GM12878 (cell line): Measurements from ENCODE around the gene PSAPL1. TPM values are rescaled to one million over a fixed set of nuclear protein-coding genes. Genes with fewer than 3 reads are reported as not detected.

Experiments
- CBX5 ChIP-seq: sonication (generic); IDR thresholded peaks from 2 replicates; pipeline ENCODE4 v1.6.1; 2016; ENCODE audit warnings: low read depth, moderate library complexity, mild to moderate bottlenecking, inconsistent platforms
- E4F1 ChIP-seq: fragments of 450-650 bp; IDR thresholded peaks from 2 replicates; pipeline ENCODE4 v1.6.1; 2018; ENCODE audit warnings: borderline replicate concordance, mild to moderate bottlenecking; ENCODE audit not compliant: partially characterized antibody
- ESRRA ChIP-seq: IDR thresholded peaks from 2 replicates; pipeline ENCODE4 v1.6.1; 2012; ENCODE audit warnings: mild to moderate bottlenecking, low read length, improper control_type of control experiment
- MAX ChIP-seq: IDR thresholded peaks from 2 replicates; pipeline ENCODE4 v1.6.1; 2012; ENCODE audit warnings: low read depth, low read length, improper control_type of control experiment
- MEF2A ChIP-seq: IDR thresholded peaks from 2 replicates; pipeline ENCODE4 v1.6.1; 2011; ENCODE audit warnings: low read depth, mild to moderate bottlenecking, low read length, moderate library complexity; ENCODE audit not compliant: insufficient read depth
- ZBTB40 ChIP-seq: fragments of 450-650 bp; IDR thresholded peaks from 2 replicates; pipeline ENCODE4 v1.6.1; 2016; ENCODE audit warnings: mild to moderate bottlenecking, moderate library complexity, borderline replicate concordance
- polyA plus RNA-seq, 11 experiments: library from polyadenylated mRNA; depleted of rRNA in 4 of 11; unstranded in 6 of 11; stranded (reverse) in 5 of 11; fragments of >200 nt; fragmentation: Nextera tagmentation in 4 of 11; fragmentation: Illumina TruSeq in 1 of 11; extraction: Ambion mirVana in 4 of 11; extraction: Trizol in 1 of 11; gene quantifications; 1 replicate in 1 of 11; 2 replicates in 10 of 11; pipeline versions ENCODE4 v1.2.1 to v1.2.3, GENCODE V29; 2011 to 2016; ENCODE audit warnings: inconsistent platforms in 2 of 11, missing spikeins in 2 of 11, low read depth in 1 of 11
- total RNA-seq, 4 experiments: library from RNA; depleted of rRNA in 3 of 4; stranded (reverse); fragments of >200 nt in 3 of 4; fragmentation: Illumina TruSeq in 1 of 4; extraction: Trizol in 1 of 4; gene quantifications; 2 replicates each; pipeline versions ENCODE4 v1.2.1 to v1.2.3, GENCODE V29; 2013 to 2021

The PSAPL1 gene
- total and polyA plus RNA-seq, 10 of the 15 experiments (the other 5 are each of a cell fraction or from before 2014, with no cell fraction given): not detected

- TF ChIP-seq E4F1 (no peak), ESRRA (no peak), ZBTB40 (no peak), CBX5 (no peak), MAX (no peak), MEF2A (no peak)
- TF ChIP-seq, all 136 proteins: peak for 0
Observed at GRCh38 chr4:7398104-7398423, 36.7 kb downstream of the PSAPL1 start (continued).
